Stimulated activated CD4-positive, alpha-beta T cell treated with anti-CD3 and anti-CD28 coated beads, Interleukin-2, amount 100 ng/mL, for 4 hours (primary cell): Measurements from ENCODE around the gene TTLL9.
A peak's percentile ranks its signal among the peaks of the same experiment; 100 is the strongest.

Experiments
- DNase-seq: peaks from one replicate; pipeline ENCODE4 v3.0.0-alpha.2; 2020; ENCODE audit warnings: low read depth

TTLL9 gene

GRCh38 chr20:31859266-31859997, 11.0 kb upstream of the TTLL9 start:
- DNase-seq: no peak

- no peak for DNase-seq
Observed at GRCh38 chr20:31859998-31860380, 10.4 kb upstream of the TTLL9 start.

GRCh38 chr20:31860390-31861134, 9.9 kb upstream of the TTLL9 start:
- DNase-seq: no peak

- no peak for DNase-seq
Observed at GRCh38 chr20:31861135-31861384, 9.4 kb upstream of the TTLL9 start.

GRCh38 chr20:31861385-31862156, 8.9 kb upstream of the TTLL9 start:
- DNase-seq: peak; percentile 55

- DNase-seq: no peak
Observed at GRCh38 chr20:31862157-31862470, 8.3 kb upstream of the TTLL9 start.

- no peak for DNase-seq
Observed at GRCh38 chr20:31862506-31862905, 7.9 kb upstream of the TTLL9 start.

GRCh38 chr20:31863296-31864085, 6.9 kb upstream of the TTLL9 start:
- no peak for DNase-seq

GRCh38 chr20:31864521-31865400, 5.7 kb upstream of the TTLL9 start:
- no peak for DNase-seq

GRCh38 chr20:31866221-31866620, 4.2 kb upstream of the TTLL9 start:
- DNase-seq: no peak

GRCh38 chr20:31868853-31869672, 1.4 kb upstream of the TTLL9 start:
- no peak for DNase-seq

GRCh38 chr20:31869673-31869941, 827 bp upstream of the TTLL9 start:
- no peak for DNase-seq

- DNase-seq: no peak
Observed at GRCh38 chr20:31870726-31871617, 538 bp downstream of the TTLL9 start.

- DNase-seq: no peak
Observed at GRCh38 chr20:31871618-31871954, 1.2 kb downstream of the TTLL9 start.

GRCh38 chr20:31872406-31872805, 2.0 kb downstream of the TTLL9 start:
- DNase-seq: no peak

- no peak for DNase-seq
Observed at GRCh38 chr20:31875671-31876070, 5.2 kb downstream of the TTLL9 start.

- no peak for DNase-seq
Observed at GRCh38 chr20:31877684-31878083, 7.2 kb downstream of the TTLL9 start.

GRCh38 chr20:31879143-31879987, 8.9 kb downstream of the TTLL9 start:
- peak; percentile 64 for DNase-seq

GRCh38 chr20:31881945-31882344, 11.5 kb downstream of the TTLL9 start:
- DNase-seq: no peak
